A549 (cell line): ENCODE data around the gene FANCC.

Experiments used
- NR3C1 ChIP-seq: fragments of >200 bp; sonication (Bioruptor Twin); formaldehyde crosslinking; IDR thresholded peaks from 3 replicates; pipeline ENCODE4 v1.6.1; 2017
- PHF8 ChIP-seq: fragments of 200-600 bp; sonication (generic); IDR thresholded peaks from 2 replicates; pipeline ENCODE4 v1.6.1; 2016; ENCODE audit warnings: low read depth, mild to moderate bottlenecking, antibody characterized with exemption, moderate library complexity, borderline replicate concordance
- POLR2A ChIP-seq: IDR thresholded peaks from 2 replicates; pipeline ENCODE4 v1.6.1; 2012; ENCODE audit warnings: mild to moderate bottlenecking, low read length
- SMC3 ChIP-seq: fragments of >200 bp; sonication (Bioruptor Twin); formaldehyde crosslinking; IDR thresholded peaks from 3 replicates; pipeline ENCODE4 v1.6.1; 2018; ENCODE audit warnings: inconsistent platforms
- TF ChIP-seq, protein P1 (sequence below): fragments of 200-600 bp; sonication (generic); IDR thresholded peaks from 2 replicates; pipeline ENCODE4 v1.6.1; 2016; ENCODE audit warnings: antibody characterized with exemption, mild to moderate bottlenecking, moderate library complexity

DNA sequence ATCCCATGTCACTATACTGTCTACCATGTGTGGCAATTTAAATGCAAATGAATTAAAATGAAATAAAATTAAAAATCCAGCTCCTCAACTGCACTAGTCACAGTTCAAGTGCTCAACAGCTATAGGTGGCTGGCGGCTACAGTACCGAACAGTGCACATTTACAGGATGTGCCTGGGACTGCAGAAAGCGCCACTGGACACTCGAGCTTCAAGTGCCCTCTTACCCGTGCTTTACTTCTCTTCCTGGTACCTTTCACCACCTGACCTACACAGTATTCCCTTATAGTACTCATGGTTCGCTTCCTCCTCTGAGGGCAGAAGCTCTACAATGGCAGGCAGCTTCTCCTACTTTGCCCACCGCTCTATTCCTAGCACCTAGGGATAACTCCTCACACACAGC, 166.6 kb downstream of the FANCC start:
- TF ChIP-seq NR3C1, result no peak
- TF ChIP-seq POLR2A, result no peak
- no peak for TF ChIP-seq PHF8
- TF ChIP-seq, protein P1, sequence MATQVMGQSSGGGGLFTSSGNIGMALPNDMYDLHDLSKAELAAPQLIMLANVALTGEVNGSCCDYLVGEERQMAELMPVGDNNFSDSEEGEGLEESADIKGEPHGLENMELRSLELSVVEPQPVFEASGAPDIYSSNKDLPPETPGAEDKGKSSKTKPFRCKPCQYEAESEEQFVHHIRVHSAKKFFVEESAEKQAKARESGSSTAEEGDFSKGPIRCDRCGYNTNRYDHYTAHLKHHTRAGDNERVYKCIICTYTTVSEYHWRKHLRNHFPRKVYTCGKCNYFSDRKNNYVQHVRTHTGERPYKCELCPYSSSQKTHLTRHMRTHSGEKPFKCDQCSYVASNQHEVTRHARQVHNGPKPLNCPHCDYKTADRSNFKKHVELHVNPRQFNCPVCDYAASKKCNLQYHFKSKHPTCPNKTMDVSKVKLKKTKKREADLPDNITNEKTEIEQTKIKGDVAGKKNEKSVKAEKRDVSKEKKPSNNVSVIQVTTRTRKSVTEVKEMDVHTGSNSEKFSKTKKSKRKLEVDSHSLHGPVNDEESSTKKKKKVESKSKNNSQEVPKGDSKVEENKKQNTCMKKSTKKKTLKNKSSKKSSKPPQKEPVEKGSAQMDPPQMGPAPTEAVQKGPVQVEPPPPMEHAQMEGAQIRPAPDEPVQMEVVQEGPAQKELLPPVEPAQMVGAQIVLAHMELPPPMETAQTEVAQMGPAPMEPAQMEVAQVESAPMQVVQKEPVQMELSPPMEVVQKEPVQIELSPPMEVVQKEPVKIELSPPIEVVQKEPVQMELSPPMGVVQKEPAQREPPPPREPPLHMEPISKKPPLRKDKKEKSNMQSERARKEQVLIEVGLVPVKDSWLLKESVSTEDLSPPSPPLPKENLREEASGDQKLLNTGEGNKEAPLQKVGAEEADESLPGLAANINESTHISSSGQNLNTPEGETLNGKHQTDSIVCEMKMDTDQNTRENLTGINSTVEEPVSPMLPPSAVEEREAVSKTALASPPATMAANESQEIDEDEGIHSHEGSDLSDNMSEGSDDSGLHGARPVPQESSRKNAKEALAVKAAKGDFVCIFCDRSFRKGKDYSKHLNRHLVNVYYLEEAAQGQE, result no peak
- no peak for TF ChIP-seq SMC3
